Measurements from ENCODE around the gene ANO3.

ANO3 gene

GRCh38 chr11:26335903-26336302 lies 4.0 kb downstream of the ANO3 start:
- Histone ChIP-seq H3K4me3 (replicated peaks; ENCODE audit: low read depth, low read length) (no peak overlapping the region), H3K36me3 (ENCODE audit: control insufficient read depth, insufficient read depth, low read length) (no peaks in the 10 kb centered on the region), H3K27me3 (replicated peaks; ENCODE audit: control insufficient read depth, insufficient read depth, low read length) (no peaks in the 10 kb centered on the region)
- TF ChIP-seq CTCF (IDR thresholded peaks at IDR 0.05; ENCODE audit: insufficient read depth, low read length, poor library complexity, severe bottlenecking) = no peak
- no peak for DNase-seq (ENCODE audit: extremely low read depth, insufficient read length)

GRCh38 chr11:26344647-26345046 lies 12.7 kb downstream of the ANO3 start:
- Histone ChIP-seq H3K36me3 (ENCODE audit: control insufficient read depth, insufficient read depth, low read length) (no peaks in the 10 kb centered on the region), H3K27me3 (replicated peaks; ENCODE audit: control insufficient read depth, insufficient read depth, low read length) (no peaks in the 10 kb centered on the region), H3K4me3 (replicated peaks; ENCODE audit: low read depth, low read length) (no peak overlapping the region)
- DNase-seq (ENCODE audit: extremely low read depth, insufficient read length) = no peak
- TF ChIP-seq CTCF (IDR thresholded peaks at IDR 0.05; ENCODE audit: insufficient read depth, low read length, poor library complexity, severe bottlenecking) = no peak

- no peaks in the 10 kb centered on the region for H3K36me3 ChIP-seq (ENCODE audit: control insufficient read depth, insufficient read depth, low read length)
- no peak for DNase-seq (ENCODE audit: extremely low read depth, insufficient read length)
- no peak overlapping the region for H3K4me3 ChIP-seq (replicated peaks; ENCODE audit: low read depth, low read length)
- TF ChIP-seq CTCF (IDR thresholded peaks at IDR 0.05; ENCODE audit: insufficient read depth, low read length, poor library complexity, severe bottlenecking) = no peak
- H3K27me3 ChIP-seq (replicated peaks; ENCODE audit: control insufficient read depth, insufficient read depth, low read length) = no peaks in the 10 kb centered on the region
Observed at GRCh38 chr11:26348776-26349175, 16.8 kb downstream of the ANO3 start.

GRCh38 chr11:26350002-26350401 lies 18.1 kb downstream of the ANO3 start:
- Histone ChIP-seq H3K4me3 (replicated peaks; ENCODE audit: low read depth, low read length) (no peak overlapping the region), H3K27me3 (replicated peaks; ENCODE audit: control insufficient read depth, insufficient read depth, low read length) (no peaks in the 10 kb centered on the region), H3K36me3 (ENCODE audit: control insufficient read depth, insufficient read depth, low read length) (no peaks in the 10 kb centered on the region)
- no peak for TF ChIP-seq CTCF (IDR thresholded peaks at IDR 0.05; ENCODE audit: insufficient read depth, low read length, poor library complexity, severe bottlenecking)
- DNase-seq (ENCODE audit: extremely low read depth, insufficient read length) = no peak

- Histone ChIP-seq H3K36me3 (ENCODE audit: control insufficient read depth, insufficient read depth, low read length) (no peaks in the 10 kb centered on the region), H3K4me3 (replicated peaks; ENCODE audit: low read depth, low read length) (no peak overlapping the region), H3K27me3 (replicated peaks; ENCODE audit: control insufficient read depth, insufficient read depth, low read length) (no peaks in the 10 kb centered on the region)
- no peak for DNase-seq (ENCODE audit: extremely low read depth, insufficient read length)
- no peak for TF ChIP-seq CTCF (IDR thresholded peaks at IDR 0.05; ENCODE audit: insufficient read depth, low read length, poor library complexity, severe bottlenecking)
Observed at GRCh38 chr11:26353010-26353409, 21.1 kb downstream of the ANO3 start.

GRCh38 chr11:26359055-26359454 lies 27.1 kb downstream of the ANO3 start:
- H3K27me3 ChIP-seq (replicated peaks; ENCODE audit: control insufficient read depth, insufficient read depth, low read length) = no peaks in the 10 kb centered on the region
- no peak for DNase-seq (ENCODE audit: extremely low read depth, insufficient read length)
- H3K4me3 ChIP-seq (replicated peaks; ENCODE audit: low read depth, low read length) = no peak overlapping the region
- no peaks in the 10 kb centered on the region for H3K36me3 ChIP-seq (ENCODE audit: control insufficient read depth, insufficient read depth, low read length)
- no peak for TF ChIP-seq CTCF (IDR thresholded peaks at IDR 0.05; ENCODE audit: insufficient read depth, low read length, poor library complexity, severe bottlenecking)

All from GM06990 (cell line).